Measurements from ENCODE around the gene TAS2R20. TPM values are rescaled to one million over a fixed set of nuclear protein-coding genes. Genes with fewer than 3 reads are reported as not detected.
A peak's percentile ranks its signal among the peaks of the same experiment; 100 is the strongest.

The TAS2R20 gene
- polyA plus RNA-seq, 1 of the 3 experiments (the other 2 are of a cell fraction): 0.33 TPM

GRCh38 chr12:10967409-10967808, 30.7 kb downstream of the TAS2R20 start:
- Histone ChIP-seq H3K9me2 (no peaks in the 10 kb centered on the region), H3F3A (replicated peaks; ENCODE audit: insufficient read depth) (no peaks in the 10 kb centered on the region), H3K4me3 (ENCODE audit: low read depth in 2 of 2, low read length in 1 of 2) (no peak overlapping the region), H3K9me3 (no peaks in the 10 kb centered on the region), H3K9ac (no peak overlapping the region), H3K4me2 (no peak overlapping the region), H3K27ac (ENCODE audit: low read depth in 2 of 2, low read length in 1 of 2) (no peak overlapping the region), H3K27me3 (ENCODE audit: insufficient read depth) (no peaks in the 10 kb centered on the region), H3K4me1 (ENCODE audit: control insufficient read depth in 1 of 2, insufficient read depth in 2 of 2, low read depth in 1 of 2, low read length in 1 of 2) (no peaks in the 10 kb centered on the region; a peak in 2 of 4 replicates), H3K36me3 (replicated peaks in 1 of 2; ENCODE audit: control insufficient read depth in 1 of 2, insufficient read depth in 2 of 2, low read length in 1 of 2) (no peaks in the 10 kb centered on the region), H3K79me2 (ENCODE audit: insufficient read depth) (no peaks in the 10 kb centered on the region), H2AFZ (ENCODE audit: low read depth) (no peak overlapping the region), H4K20me1 (ENCODE audit: insufficient read depth) (no peaks in the 10 kb centered on the region)
- DNase-seq: peak; percentile 23
- WGBS (ENCODE audit: low lambda C conversion rate): 73% methylated on average over 2 of the region's 2 CpGs
- TF ChIP-seq YY1 (IDR thresholded peaks at IDR 0.05; ENCODE audit: low read depth) (no peak), FOXJ3 (CRISPR knock-in tag; IDR thresholded peaks at IDR 0.05) (no peak), CHD2 (IDR thresholded peaks at IDR 0.05; ENCODE audit: low read length, partially characterized antibody) (no peak)
- CTCF ChIA-PET: no interaction called here
- POLR2A ChIA-PET: no interaction called here

- no peak overlapping the region for H2AFZ ChIP-seq (ENCODE audit: low read depth)
- H4K20me1 ChIP-seq (ENCODE audit: insufficient read depth): no peaks in the 10 kb centered on the region
- H3F3A ChIP-seq (replicated peaks; ENCODE audit: insufficient read depth): no peaks in the 10 kb centered on the region
- H3K36me3 ChIP-seq (replicated peaks in 1 of 2; ENCODE audit: control insufficient read depth in 1 of 2, insufficient read depth in 2 of 2, low read length in 1 of 2): no peaks in the 10 kb centered on the region
- H3K27ac ChIP-seq (ENCODE audit: low read depth in 2 of 2, low read length in 1 of 2): no peak overlapping the region
- no peaks in the 10 kb centered on the region for H3K9me3 ChIP-seq
- H3K4me2 ChIP-seq: no peak overlapping the region
- ChIA-PET CTCF (no interaction called here), POLR2A (no interaction called here)
- H3K27me3 ChIP-seq (ENCODE audit: insufficient read depth): no peaks in the 10 kb centered on the region
- no peak for DNase-seq
- H3K4me1 ChIP-seq (ENCODE audit: control insufficient read depth in 1 of 2, insufficient read depth in 2 of 2, low read depth in 1 of 2, low read length in 1 of 2): no peaks in the 10 kb centered on the region; a peak in 2 of 4 replicates
- no peak overlapping the region for H3K4me3 ChIP-seq (ENCODE audit: low read depth in 2 of 2, low read length in 1 of 2)
- H3K9me2 ChIP-seq: no peaks in the 10 kb centered on the region
- H3K9ac ChIP-seq: no peak overlapping the region
- H3K79me2 ChIP-seq (ENCODE audit: insufficient read depth): no peaks in the 10 kb centered on the region
- TF ChIP-seq NRF1 (IDR thresholded peaks at IDR 0.05; ENCODE audit: low read depth, low read length) (no peak), GATA2 (CRISPR knock-in tag; IDR thresholded peaks at IDR 0.05) (no peak), FOSL2 (IDR thresholded peaks at IDR 0.05; ENCODE audit: borderline replicate concordance, low read depth) (no peak), CHD2 (IDR thresholded peaks at IDR 0.05; ENCODE audit: low read length, partially characterized antibody) (no peak), TEAD4 (IDR thresholded peaks at IDR 0.05; ENCODE audit: borderline replicate concordance, insufficient read depth) (no peak)
These were observed 31.8 kb downstream of the TAS2R20 start for GRCh38 chr12:10966314-10966713.

DNA sequence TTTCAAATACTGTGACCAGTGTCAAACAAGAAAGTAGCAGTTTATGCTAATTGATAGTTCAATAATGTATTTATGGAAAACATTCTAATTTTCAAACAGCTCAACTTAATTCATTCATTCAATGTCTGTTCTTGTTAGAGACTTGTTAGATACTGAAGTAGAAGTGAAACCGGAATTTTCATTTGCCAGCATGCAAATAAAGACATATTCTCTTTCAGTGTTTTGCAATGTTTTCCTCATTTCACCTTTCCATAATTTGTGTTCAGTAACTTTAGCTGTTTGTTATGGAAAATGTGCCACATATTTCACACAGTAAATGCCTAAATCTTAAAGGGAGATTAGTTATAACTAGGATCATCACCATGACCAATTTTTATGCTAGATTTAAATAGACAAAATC, 32.6 kb downstream of the TAS2R20 start:
- H3F3A ChIP-seq (replicated peaks; ENCODE audit: insufficient read depth): no peaks in the 10 kb centered on the region
- no peaks in the 10 kb centered on the region for H4K20me1 ChIP-seq (ENCODE audit: insufficient read depth)
- no peak overlapping the region for H3K9ac ChIP-seq
- 89% methylated on average over 1 of the region's 1 CpG for WGBS (ENCODE audit: low lambda C conversion rate)
- no peak for DNase-seq
- H3K27ac ChIP-seq (ENCODE audit: low read depth in 2 of 2, low read length in 1 of 2): no peak overlapping the region
- no peaks in the 10 kb centered on the region for H3K36me3 ChIP-seq (replicated peaks in 1 of 2; ENCODE audit: control insufficient read depth in 1 of 2, insufficient read depth in 2 of 2, low read length in 1 of 2)
- H3K9me3 ChIP-seq: no peaks in the 10 kb centered on the region
- H3K9me2 ChIP-seq: no peaks in the 10 kb centered on the region
- no peaks in the 10 kb centered on the region for H3K79me2 ChIP-seq (ENCODE audit: insufficient read depth)
- no peak overlapping the region for H3K4me3 ChIP-seq (ENCODE audit: low read depth in 2 of 2, low read length in 1 of 2)
- H2AFZ ChIP-seq (ENCODE audit: low read depth): no peak overlapping the region
- ChIA-PET CTCF (no interaction called here), POLR2A (no interaction called here)
- no peaks in the 10 kb centered on the region; a peak in 2 of 4 replicates for H3K4me1 ChIP-seq (ENCODE audit: control insufficient read depth in 1 of 2, insufficient read depth in 2 of 2, low read depth in 1 of 2, low read length in 1 of 2)
- H3K27me3 ChIP-seq (ENCODE audit: insufficient read depth): no peaks in the 10 kb centered on the region
- H3K4me2 ChIP-seq: no peak overlapping the region
- TF ChIP-seq, protein P1, sequence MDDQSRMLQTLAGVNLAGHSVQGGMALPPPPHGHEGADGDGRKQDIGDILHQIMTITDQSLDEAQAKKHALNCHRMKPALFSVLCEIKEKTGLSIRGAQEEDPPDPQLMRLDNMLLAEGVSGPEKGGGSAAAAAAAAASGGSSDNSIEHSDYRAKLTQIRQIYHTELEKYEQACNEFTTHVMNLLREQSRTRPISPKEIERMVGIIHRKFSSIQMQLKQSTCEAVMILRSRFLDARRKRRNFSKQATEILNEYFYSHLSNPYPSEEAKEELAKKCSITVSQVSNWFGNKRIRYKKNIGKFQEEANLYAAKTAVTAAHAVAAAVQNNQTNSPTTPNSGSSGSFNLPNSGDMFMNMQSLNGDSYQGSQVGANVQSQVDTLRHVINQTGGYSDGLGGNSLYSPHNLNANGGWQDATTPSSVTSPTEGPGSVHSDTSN (IDR thresholded peaks at IDR 0.05): no peak
- no peak for TF ChIP-seq FOSL2 (IDR thresholded peaks at IDR 0.05; ENCODE audit: borderline replicate concordance, low read depth)
- TF ChIP-seq JUND (IDR thresholded peaks at IDR 0.05): no peak
- no peak for TF ChIP-seq SMC3 (IDR thresholded peaks at IDR 0.05; ENCODE audit: low read depth, low read length)
- no peak for TF ChIP-seq MXI1 (IDR thresholded peaks at IDR 0.05; ENCODE audit: low read depth, low read length)
- no peak for TF ChIP-seq GATA2 (CRISPR knock-in tag; IDR thresholded peaks at IDR 0.05)
- TF ChIP-seq YY1 (IDR thresholded peaks at IDR 0.05; ENCODE audit: low read depth): no peak
- TF ChIP-seq EP300 (IDR thresholded peaks at IDR 0.05; ENCODE audit: borderline replicate concordance in 1 of 2, low read depth in 1 of 2, low read length in 1 of 2): no peak
- TF ChIP-seq REST (IDR thresholded peaks at IDR 0.05; ENCODE audit: low read depth, low read length): no peak
- TF ChIP-seq GABPA (IDR thresholded peaks at IDR 0.05; ENCODE audit: low read depth): no peak
- TF ChIP-seq TAF1 (IDR thresholded peaks at IDR 0.05; ENCODE audit: borderline replicate concordance, low read depth, low read length): no peak
- TF ChIP-seq FOXJ3 (CRISPR knock-in tag; IDR thresholded peaks at IDR 0.05): no peak
- TF ChIP-seq RXRA (IDR thresholded peaks at IDR 0.05; ENCODE audit: borderline replicate concordance, low read depth): no peak
- TF ChIP-seq TCF12 (IDR thresholded peaks at IDR 0.05): no peak
- TF ChIP-seq EZH2phosphoT487 (IDR thresholded peaks at IDR 0.05; ENCODE audit: borderline replicate concordance, low read depth): no peak
- TF ChIP-seq, protein P2, sequence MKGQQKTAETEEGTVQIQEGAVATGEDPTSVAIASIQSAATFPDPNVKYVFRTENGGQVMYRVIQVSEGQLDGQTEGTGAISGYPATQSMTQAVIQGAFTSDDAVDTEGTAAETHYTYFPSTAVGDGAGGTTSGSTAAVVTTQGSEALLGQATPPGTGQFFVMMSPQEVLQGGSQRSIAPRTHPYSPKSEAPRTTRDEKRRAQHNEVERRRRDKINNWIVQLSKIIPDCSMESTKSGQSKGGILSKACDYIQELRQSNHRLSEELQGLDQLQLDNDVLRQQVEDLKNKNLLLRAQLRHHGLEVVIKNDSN (IDR thresholded peaks at IDR 0.05; ENCODE audit: borderline replicate concordance, low read depth): no peak
